A549 (cell line): ENCODE data around the gene PDK2.

ENCODE experiments used
- CTCF ChIP-seq: fragments of >200 bp; sonication (Bioruptor Twin); formaldehyde crosslinking; IDR thresholded peaks from 3 replicates; pipeline ENCODE4 v1.5.1; 2016
- RFX5 ChIP-seq: fragments of 450-650 bp; IDR thresholded peaks from 2 replicates; pipeline ENCODE4 v1.7.1; 2014; ENCODE audit warnings: antibody characterized with exemption, mild to moderate bottlenecking, moderate library complexity
- RNF2 ChIP-seq: fragments of 200-600 bp; sonication (generic); IDR thresholded peaks from 2 replicates; pipeline ENCODE4 v1.6.1; 2016; ENCODE audit warnings: low read depth, mild to moderate bottlenecking, antibody characterized with exemption, moderate library complexity, borderline replicate concordance

- no peak for TF ChIP-seq RNF2
- TF ChIP-seq CTCF, result no peak
- TF ChIP-seq RFX5, result no peak
Observed at GRCh38 chr17:50049636-50050035, 45.5 kb upstream of the PDK2 start.
